Measurements from ENCODE around the gene SPOCK1. TPM values are rescaled to one million over a fixed set of nuclear protein-coding genes. Genes with fewer than 3 reads are reported as not detected.
A peak's percentile ranks its signal among the peaks of the same experiment; 100 is the strongest.

Gene SPOCK1
- total RNA-seq, 1 experiment from 2014 or later: 4.0 TPM

DNA sequence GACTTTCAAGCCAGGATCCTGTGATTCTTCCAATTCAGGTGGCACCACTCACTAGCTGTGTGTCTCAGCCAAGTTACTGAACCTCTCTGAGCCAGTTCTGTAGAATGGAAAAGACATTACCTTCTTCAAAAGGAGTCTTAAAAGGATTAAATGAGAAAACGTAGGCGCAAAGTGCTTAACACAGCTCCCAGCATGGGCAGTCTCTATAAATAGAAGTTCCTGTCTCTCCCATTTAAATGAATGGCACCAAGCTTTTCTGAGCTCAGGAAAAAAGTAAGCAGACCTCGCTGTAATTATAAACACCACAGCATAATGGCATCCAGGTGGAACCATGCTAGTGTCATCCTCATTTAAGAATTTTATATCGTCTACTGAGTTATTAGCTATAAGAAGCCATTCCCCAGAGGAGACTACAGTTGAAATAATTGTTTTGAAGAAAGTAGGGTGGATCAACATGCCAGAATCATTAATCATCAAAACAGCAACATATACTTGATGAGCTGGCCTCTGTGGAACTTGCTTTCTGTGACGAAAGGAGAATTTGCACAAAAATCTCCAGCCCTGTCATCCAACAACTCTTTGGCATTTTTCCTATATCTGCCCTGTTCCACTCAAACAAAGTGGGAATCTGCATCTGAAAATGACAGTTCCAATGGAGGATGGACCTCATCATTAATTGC lies 188.9 kb downstream of the SPOCK1 start:
- H3K27me3 ChIP-seq (replicated peaks; ENCODE audit: insufficient read depth, low read depth, low read length, poor library complexity): no peaks in the 10 kb centered on the region
- no peak overlapping the region for H3K4me3 ChIP-seq (ENCODE audit: low read depth, low read length, poor library complexity, severe bottlenecking)
- POLR2A ChIA-PET (ENCODE audit: low non-redundant PET): no interaction called here
- DNase-seq (ENCODE audit: low spot score): peak; percentile 48
- H3K4me1 ChIP-seq (ENCODE audit: insufficient read depth, low read length, poor library complexity, severe bottlenecking): peaks cover 2% of the 10 kb centered on the region
- H3K36me3 ChIP-seq (ENCODE audit: insufficient read depth, low read length, poor library complexity, severe bottlenecking): no peaks in the 10 kb centered on the region
- no TSS peak for BruUV-seq (replicated peaks)
- TF ChIP-seq, protein P1, sequence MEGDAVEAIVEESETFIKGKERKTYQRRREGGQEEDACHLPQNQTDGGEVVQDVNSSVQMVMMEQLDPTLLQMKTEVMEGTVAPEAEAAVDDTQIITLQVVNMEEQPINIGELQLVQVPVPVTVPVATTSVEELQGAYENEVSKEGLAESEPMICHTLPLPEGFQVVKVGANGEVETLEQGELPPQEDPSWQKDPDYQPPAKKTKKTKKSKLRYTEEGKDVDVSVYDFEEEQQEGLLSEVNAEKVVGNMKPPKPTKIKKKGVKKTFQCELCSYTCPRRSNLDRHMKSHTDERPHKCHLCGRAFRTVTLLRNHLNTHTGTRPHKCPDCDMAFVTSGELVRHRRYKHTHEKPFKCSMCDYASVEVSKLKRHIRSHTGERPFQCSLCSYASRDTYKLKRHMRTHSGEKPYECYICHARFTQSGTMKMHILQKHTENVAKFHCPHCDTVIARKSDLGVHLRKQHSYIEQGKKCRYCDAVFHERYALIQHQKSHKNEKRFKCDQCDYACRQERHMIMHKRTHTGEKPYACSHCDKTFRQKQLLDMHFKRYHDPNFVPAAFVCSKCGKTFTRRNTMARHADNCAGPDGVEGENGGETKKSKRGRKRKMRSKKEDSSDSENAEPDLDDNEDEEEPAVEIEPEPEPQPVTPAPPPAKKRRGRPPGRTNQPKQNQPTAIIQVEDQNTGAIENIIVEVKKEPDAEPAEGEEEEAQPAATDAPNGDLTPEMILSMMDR (conservative IDR thresholded peaks at IDR 0.05; ENCODE audit: low read depth, low read length): no peak
- no peak for TF ChIP-seq EZH2 (IDR thresholded peaks at IDR 0.05; ENCODE audit: borderline replicate concordance, low read depth, low read length, poor library complexity, severe bottlenecking)
- intact Hi-C loops (cut with micrococcal nuclease; ENCODE audit: unreplicated experiment): no loop called here
- CTCF ChIA-PET: interaction anchor here (0.6 kb wide), 1 partner anchor 10 kb away, joined by 3 read pairs; no protein-coding TSS in a partner anchor
- H3K9me3 ChIP-seq (ENCODE audit: low read depth, low read length, poor library complexity, severe bottlenecking): no peaks in the 10 kb centered on the region
- H3K27ac ChIP-seq (ENCODE audit: low read depth, low read length, poor library complexity, severe bottlenecking): no peak overlapping the region

DNA sequence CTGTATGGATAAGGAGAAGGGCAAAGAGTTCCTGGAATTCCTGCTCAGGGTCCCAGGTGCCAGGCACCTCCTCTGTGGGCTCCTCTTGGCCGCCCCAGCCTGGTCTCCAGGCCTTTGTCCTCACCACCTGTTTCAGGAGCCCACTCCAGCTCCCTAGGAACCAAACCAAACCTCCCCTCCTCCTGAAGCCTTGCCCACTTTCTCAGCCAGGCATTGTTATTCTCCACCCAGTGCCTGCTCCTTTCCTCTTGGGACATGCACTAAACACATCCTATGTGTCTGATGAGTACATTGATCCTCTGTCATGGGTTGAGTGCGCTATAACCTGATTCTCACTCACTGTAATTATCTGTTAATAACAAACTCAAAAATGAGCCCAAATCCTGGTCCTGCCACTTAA lies 189.8 kb downstream of the SPOCK1 start:
- H3K4me1 ChIP-seq (ENCODE audit: insufficient read depth, low read length, poor library complexity, severe bottlenecking): peaks cover 2% of the 10 kb centered on the region
- H3K27ac ChIP-seq (ENCODE audit: low read depth, low read length, poor library complexity, severe bottlenecking): no peak overlapping the region
- CTCF ChIA-PET: no interaction called here
- BruUV-seq (replicated peaks): no TSS peak
- TF ChIP-seq, protein P1 (conservative IDR thresholded peaks at IDR 0.05; ENCODE audit: low read depth, low read length): no peak
- no peak for TF ChIP-seq EZH2 (IDR thresholded peaks at IDR 0.05; ENCODE audit: borderline replicate concordance, low read depth, low read length, poor library complexity, severe bottlenecking)
- no peaks in the 10 kb centered on the region for H3K27me3 ChIP-seq (replicated peaks; ENCODE audit: insufficient read depth, low read depth, low read length, poor library complexity)
- H3K9me3 ChIP-seq (ENCODE audit: low read depth, low read length, poor library complexity, severe bottlenecking): no peaks in the 10 kb centered on the region
- intact Hi-C loops (cut with micrococcal nuclease; ENCODE audit: unreplicated experiment): no loop called here
- no peaks in the 10 kb centered on the region for H3K36me3 ChIP-seq (ENCODE audit: insufficient read depth, low read length, poor library complexity, severe bottlenecking)
- H3K4me3 ChIP-seq (ENCODE audit: low read depth, low read length, poor library complexity, severe bottlenecking): no peak overlapping the region
- POLR2A ChIA-PET (ENCODE audit: low non-redundant PET): no interaction called here
- DNase-seq (ENCODE audit: low spot score): no peak

DNA sequence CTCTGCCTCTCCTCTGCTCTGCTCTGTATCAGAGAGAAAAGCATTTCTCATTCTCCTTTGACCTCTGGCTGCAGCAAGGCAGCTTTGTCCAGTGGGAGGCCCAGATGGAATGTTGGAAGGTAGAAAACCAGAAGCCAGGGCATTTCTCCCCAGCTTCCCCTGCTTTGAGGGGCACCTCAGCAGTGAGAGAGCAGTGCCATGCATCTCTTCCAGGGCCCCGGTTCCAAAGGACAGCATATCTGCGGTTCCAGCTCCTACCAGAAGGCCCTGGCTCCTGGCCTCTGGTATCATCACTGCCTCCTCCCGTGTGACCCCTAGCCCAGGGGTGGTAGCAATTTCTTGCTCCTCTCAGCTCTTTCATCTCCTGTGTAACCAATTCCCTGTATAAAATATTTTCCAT lies 190.8 kb downstream of the SPOCK1 start:
- Histone ChIP-seq H3K36me3 (ENCODE audit: insufficient read depth, low read length, poor library complexity, severe bottlenecking) (no peaks in the 10 kb centered on the region), H3K4me3 (ENCODE audit: low read depth, low read length, poor library complexity, severe bottlenecking) (no peak overlapping the region), H3K4me1 (ENCODE audit: insufficient read depth, low read length, poor library complexity, severe bottlenecking) (peaks cover 2% of the 10 kb centered on the region), H3K27ac (ENCODE audit: low read depth, low read length, poor library complexity, severe bottlenecking) (no peak overlapping the region), H3K9me3 (ENCODE audit: low read depth, low read length, poor library complexity, severe bottlenecking) (no peaks in the 10 kb centered on the region), H3K27me3 (replicated peaks; ENCODE audit: insufficient read depth, low read depth, low read length, poor library complexity) (no peaks in the 10 kb centered on the region)
- TF ChIP-seq, protein P1 (conservative IDR thresholded peaks at IDR 0.05; ENCODE audit: low read depth, low read length): no peak
- TF ChIP-seq EZH2 (IDR thresholded peaks at IDR 0.05; ENCODE audit: borderline replicate concordance, low read depth, low read length, poor library complexity, severe bottlenecking): no peak
- intact Hi-C loops (cut with micrococcal nuclease; ENCODE audit: unreplicated experiment): no loop called here
- ChIA-PET CTCF (no interaction called here), POLR2A (ENCODE audit: low non-redundant PET) (no interaction called here)
- DNase-seq (ENCODE audit: low spot score): no peak
- BruUV-seq (replicated peaks): no TSS peak

All from A673 (cell line).